ENCODE measurements around the gene SETMAR.

GRCh38 chr3:4340411-4341335 is 37.5 kb downstream of the SETMAR start:
- TF ChIP-seq CTCF (IDR thresholded peaks at IDR 0.05) (no peak), POLR2A (IDR thresholded peaks at IDR 0.05) (no peak)
